ENCODE results near the gene ACRV1.

DNA sequence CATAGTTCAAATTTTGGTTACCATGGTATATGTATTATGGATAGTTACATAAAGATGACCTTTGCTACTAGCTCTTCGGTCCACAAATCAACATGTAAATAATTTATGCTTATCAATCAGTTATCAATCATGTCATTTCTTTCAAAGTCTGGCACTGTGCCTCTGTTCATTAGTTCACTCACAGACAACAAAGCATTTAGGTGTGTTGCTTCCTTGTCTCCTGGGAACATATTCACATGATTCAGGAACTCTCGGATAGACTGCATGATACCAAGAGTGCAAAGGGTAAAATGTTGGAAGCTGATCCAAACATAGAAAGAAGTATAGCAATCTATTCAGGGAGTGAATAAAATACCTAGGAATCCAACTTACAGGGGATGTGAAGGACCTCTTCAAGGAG is 14.3 kb upstream of the ACRV1 start:
- TF ChIP-seq, protein P1, sequence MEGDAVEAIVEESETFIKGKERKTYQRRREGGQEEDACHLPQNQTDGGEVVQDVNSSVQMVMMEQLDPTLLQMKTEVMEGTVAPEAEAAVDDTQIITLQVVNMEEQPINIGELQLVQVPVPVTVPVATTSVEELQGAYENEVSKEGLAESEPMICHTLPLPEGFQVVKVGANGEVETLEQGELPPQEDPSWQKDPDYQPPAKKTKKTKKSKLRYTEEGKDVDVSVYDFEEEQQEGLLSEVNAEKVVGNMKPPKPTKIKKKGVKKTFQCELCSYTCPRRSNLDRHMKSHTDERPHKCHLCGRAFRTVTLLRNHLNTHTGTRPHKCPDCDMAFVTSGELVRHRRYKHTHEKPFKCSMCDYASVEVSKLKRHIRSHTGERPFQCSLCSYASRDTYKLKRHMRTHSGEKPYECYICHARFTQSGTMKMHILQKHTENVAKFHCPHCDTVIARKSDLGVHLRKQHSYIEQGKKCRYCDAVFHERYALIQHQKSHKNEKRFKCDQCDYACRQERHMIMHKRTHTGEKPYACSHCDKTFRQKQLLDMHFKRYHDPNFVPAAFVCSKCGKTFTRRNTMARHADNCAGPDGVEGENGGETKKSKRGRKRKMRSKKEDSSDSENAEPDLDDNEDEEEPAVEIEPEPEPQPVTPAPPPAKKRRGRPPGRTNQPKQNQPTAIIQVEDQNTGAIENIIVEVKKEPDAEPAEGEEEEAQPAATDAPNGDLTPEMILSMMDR (IDR thresholded peaks at IDR 0.05), result no peak
- TF ChIP-seq POLR2AphosphoS5 (IDR thresholded peaks at IDR 0.05), result no peak

Data from gastroesophageal sphincter (tissue), 3 donors.